ENCODE measurements around the gene DIP2B.
A peak's percentile ranks its signal among the peaks of the same experiment; 100 is the strongest.
"Not testable (repeated sequence)": the region's sequence is repeated elsewhere in the genome, so short reads cannot be mapped to it uniquely, and the experiment has no call there.

The DIP2B gene

GRCh38 chr12:50518090-50518489, 13.3 kb downstream of the DIP2B start:
- no peak for DNase-seq (ENCODE audit: low read depth in 3 of 3)

- DNase-seq (ENCODE audit: low read depth in 3 of 3) = no peak
These were observed 14.6 kb downstream of the DIP2B start for GRCh38 chr12:50519353-50519752.

GRCh38 chr12:50520416-50521207, 15.8 kb downstream of the DIP2B start:
- DNase-seq (ENCODE audit: low read depth in 3 of 3) = no peak

- not testable (repeated sequence) for DNase-seq (ENCODE audit: low read depth in 3 of 3)
These were observed 17.0 kb downstream of the DIP2B start for GRCh38 chr12:50521781-50522180.

GRCh38 chr12:50523772-50524171, 19.0 kb downstream of the DIP2B start:
- DNase-seq (ENCODE audit: low read depth in 3 of 3) = no peak

- no peak for DNase-seq (ENCODE audit: low read depth in 3 of 3)
These were observed 19.8 kb downstream of the DIP2B start for GRCh38 chr12:50524621-50525020.

- DNase-seq (ENCODE audit: low read depth in 3 of 3) = no peak
These were observed 20.6 kb downstream of the DIP2B start for GRCh38 chr12:50525422-50525821.

- DNase-seq (ENCODE audit: low read depth in 3 of 3) = no peak
These were observed 22.6 kb downstream of the DIP2B start for GRCh38 chr12:50527359-50527726.

GRCh38 chr12:50528800-50529199, 24.0 kb downstream of the DIP2B start:
- no peak for DNase-seq (ENCODE audit: low read depth in 3 of 3)

- no peak for DNase-seq (ENCODE audit: low read depth in 3 of 3)
These were observed 24.6 kb downstream of the DIP2B start for GRCh38 chr12:50529345-50529744.

- no peak for DNase-seq (ENCODE audit: low read depth in 3 of 3)
These were observed 25.7 kb downstream of the DIP2B start for GRCh38 chr12:50530532-50530931.

GRCh38 chr12:50533203-50533584, 28.4 kb downstream of the DIP2B start:
- DNase-seq (ENCODE audit: low read depth in 3 of 3) = no peak

GRCh38 chr12:50533971-50534370, 29.2 kb downstream of the DIP2B start:
- DNase-seq (ENCODE audit: low read depth in 3 of 3) = no peak

GRCh38 chr12:50536831-50537537, 32.2 kb downstream of the DIP2B start:
- DNase-seq (ENCODE audit: low read depth in 3 of 3) = no peak

GRCh38 chr12:50537538-50537919, 32.7 kb downstream of the DIP2B start:
- DNase-seq (ENCODE audit: low read depth in 3 of 3) = no peak

- DNase-seq (ENCODE audit: low read depth in 3 of 3) = no peak
These were observed 33.4 kb downstream of the DIP2B start for GRCh38 chr12:50538182-50538581.

GRCh38 chr12:50541139-50541538, 36.4 kb downstream of the DIP2B start:
- DNase-seq (ENCODE audit: low read depth in 3 of 3) = no peak

GRCh38 chr12:50542448-50542847, 37.7 kb downstream of the DIP2B start:
- peak in 1 of 3 donors; percentile 32 for DNase-seq (ENCODE audit: low read depth in 3 of 3)

GRCh38 chr12:50543188-50543587, 38.4 kb downstream of the DIP2B start:
- not testable (repeated sequence) for DNase-seq (ENCODE audit: low read depth in 3 of 3)

- DNase-seq (ENCODE audit: low read depth in 3 of 3) = no peak
These were observed 40.4 kb downstream of the DIP2B start for GRCh38 chr12:50545213-50545612.

GRCh38 chr12:50545786-50546185, 41.0 kb downstream of the DIP2B start:
- no peak for DNase-seq (ENCODE audit: low read depth in 3 of 3)

GRCh38 chr12:50546441-50547318, 41.9 kb downstream of the DIP2B start:
- no peak for DNase-seq (ENCODE audit: low read depth in 3 of 3)
